Measurements from ENCODE around the gene HIP1R. TPM values are rescaled to one million over a fixed set of nuclear protein-coding genes. Genes with fewer than 3 reads are reported as not detected.
"Not testable (repeated sequence)": the region's sequence is repeated elsewhere in the genome, so short reads cannot be mapped to it uniquely, and the experiment has no call there.

Gene HIP1R
- total RNA-seq, 2 donors from 2014 or later = 61.5 to 67.4 TPM

DNA sequence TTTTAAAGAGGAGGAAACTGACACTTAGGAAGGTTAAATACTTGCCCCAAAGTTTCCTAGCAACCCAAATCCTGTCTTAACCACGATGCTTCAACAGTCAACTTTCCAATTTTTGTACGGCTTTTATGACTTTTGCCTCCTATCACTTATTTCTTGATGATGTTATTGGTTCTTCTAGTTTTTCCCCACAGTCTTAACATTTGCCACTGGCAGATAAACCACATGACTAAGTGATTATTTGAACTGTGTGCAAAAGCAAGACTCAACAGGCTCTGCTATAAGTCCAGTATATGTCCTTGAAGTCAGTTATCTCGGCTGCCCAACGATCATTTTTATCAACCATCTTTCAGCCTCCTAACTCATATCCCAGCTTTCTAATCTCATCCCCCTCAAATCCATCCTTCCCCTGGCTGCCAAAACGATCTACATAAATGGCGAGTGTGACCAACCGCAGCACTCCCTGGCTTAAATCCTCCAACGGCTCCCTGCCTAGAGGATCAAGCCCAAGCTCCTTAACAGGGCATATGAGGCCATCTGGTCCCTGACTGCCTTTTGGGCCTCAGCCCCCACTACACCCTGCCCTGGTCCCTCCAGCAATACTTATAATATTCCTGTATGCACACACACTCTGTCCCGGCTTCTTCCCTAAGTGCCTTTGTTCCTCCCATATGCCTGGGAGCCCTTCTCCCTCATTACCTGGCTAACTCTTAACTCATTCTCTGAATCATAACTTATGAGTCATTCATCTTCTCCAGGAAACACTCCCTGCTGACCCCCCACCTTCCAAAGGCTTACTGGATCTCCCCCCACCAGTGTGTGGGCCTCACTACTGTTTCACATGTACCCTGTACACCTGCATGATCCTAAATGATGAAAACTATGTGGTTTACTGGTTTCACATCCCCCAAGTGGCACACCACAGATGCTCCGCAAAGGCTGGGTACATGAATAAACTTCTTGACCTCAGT is 51.9 kb downstream of the HIP1R start:
- H3K4me1 Mint-ChIP-seq = peaks cover 53% of the 10 kb centered on the region
- DNase-seq (no peak), ATAC-seq (no peak)
- no peaks in the 10 kb centered on the region for H3K27me3 Mint-ChIP-seq
- H3K9me3 ChIP-seq (ENCODE audit: control insufficient read depth, low read length, poor library complexity, severe bottlenecking) = no peaks in the 10 kb centered on the region
- H3K27ac Mint-ChIP-seq = peak overlapping the region; percentile 98
- peak overlapping the region; percentile 87 for H3K4me3 Mint-ChIP-seq
- no peaks in the 10 kb centered on the region for H3K36me3 Mint-ChIP-seq (ENCODE audit: low read depth)

DNA sequence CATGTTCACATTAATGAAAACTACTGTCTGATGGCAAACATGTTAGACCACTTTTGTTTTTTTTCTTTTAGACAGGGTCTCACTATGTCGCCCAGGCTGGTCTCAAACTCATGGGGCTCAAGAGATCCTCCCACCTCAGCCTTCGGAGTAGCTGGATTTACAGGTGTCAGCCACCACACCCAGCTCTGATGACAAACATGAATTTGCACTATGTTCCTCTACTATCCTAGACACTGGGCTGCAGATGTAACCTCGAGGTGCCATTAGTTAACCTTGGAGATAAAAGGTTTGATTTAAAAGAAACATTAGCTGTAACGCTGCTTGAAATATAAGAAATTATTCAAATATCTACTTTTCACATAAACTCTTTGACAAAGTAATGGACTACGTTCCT is 52.6 kb downstream of the HIP1R start:
- DNase-seq (no peak), ATAC-seq (peak; percentile 1)
- no peaks in the 10 kb centered on the region for H3K9me3 ChIP-seq (ENCODE audit: control insufficient read depth, low read length, poor library complexity, severe bottlenecking)
- no peaks in the 10 kb centered on the region for H3K27me3 Mint-ChIP-seq
- H3K27ac Mint-ChIP-seq = peak overlapping the region; percentile 98
- no peaks in the 10 kb centered on the region for H3K36me3 Mint-ChIP-seq (ENCODE audit: low read depth)
- H3K4me1 Mint-ChIP-seq = peaks cover 54% of the 10 kb centered on the region
- H3K4me3 Mint-ChIP-seq = peak overlapping the region; percentile 87

DNA sequence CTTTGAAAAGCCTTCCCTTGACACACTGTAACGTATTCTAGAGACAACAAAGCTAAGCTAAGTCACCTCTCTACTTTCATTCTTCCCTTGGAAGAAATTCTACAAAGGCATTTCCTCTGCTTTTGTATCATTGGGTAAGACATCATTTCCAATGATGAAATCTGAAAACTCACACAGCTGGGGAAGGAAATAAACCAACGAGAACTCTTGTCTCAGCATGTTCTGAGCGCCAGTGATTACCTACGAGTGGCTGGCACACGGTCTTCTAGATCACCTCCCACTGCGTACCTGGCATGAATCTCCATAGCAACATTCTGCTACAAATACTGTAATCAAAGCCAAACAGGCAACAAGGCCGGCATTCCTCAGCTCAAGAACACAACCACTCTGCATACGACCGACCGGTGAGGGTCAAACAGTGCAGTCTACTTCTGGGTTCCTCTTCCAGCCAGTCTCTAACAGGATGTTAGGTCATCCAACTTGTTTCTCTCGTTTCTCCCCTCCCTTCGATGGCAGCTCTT is 53.0 kb downstream of the HIP1R start:
- Mint-ChIP-seq H3K4me3 (peak overlapping the region; percentile 87), H3K27ac (peak overlapping the region; percentile 98), H3K36me3 (ENCODE audit: low read depth) (no peaks in the 10 kb centered on the region), H3K4me1 (peaks cover 51% of the 10 kb centered on the region), H3K27me3 (no peaks in the 10 kb centered on the region)
- peak in 2 of 3 donors; percentile 59 for DNase-seq
- ATAC-seq = peak; percentile 93
- no peaks in the 10 kb centered on the region for H3K9me3 ChIP-seq (ENCODE audit: control insufficient read depth, low read length, poor library complexity, severe bottlenecking)

DNA sequence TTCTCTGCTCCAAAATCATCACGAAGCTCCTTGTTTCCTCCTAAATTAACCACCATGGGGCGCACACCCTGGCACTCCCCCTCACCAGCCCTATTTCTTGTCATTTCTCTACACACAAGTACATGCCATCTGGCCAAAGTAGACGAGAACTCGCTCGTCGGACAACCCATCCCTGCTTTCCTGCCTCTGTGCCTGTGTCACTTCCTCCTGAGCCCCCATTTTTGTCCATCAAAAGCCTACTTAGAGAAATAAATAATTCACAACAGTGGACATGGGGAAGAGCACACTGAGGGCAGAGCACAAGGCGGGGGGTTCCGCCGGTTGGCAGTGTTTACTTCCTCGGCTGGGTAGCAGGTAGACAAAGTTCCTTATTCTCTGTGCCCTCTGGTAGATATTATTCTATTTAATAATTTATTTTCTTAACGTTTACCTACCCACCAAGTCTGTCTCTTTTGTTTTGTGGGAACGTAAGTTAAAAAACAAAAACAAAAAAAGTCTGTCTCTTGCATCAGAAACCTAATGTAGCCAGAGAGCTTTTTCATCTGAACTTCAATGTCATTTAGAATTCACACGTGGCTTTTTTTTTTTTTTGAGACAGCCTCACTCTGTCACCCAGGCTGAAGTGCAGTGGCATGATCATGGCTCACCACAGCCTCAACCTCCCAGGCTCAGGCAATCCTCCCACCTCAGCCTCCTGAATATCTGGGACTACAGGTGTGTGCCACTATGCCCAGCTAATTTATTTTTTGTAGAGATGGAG is 54.7 kb downstream of the HIP1R start:
- peak overlapping the region; percentile 98 for H3K27ac Mint-ChIP-seq
- no peaks in the 10 kb centered on the region for H3K27me3 Mint-ChIP-seq
- no peaks in the 10 kb centered on the region for H3K9me3 ChIP-seq (ENCODE audit: control insufficient read depth, low read length, poor library complexity, severe bottlenecking)
- DNase-seq = no peak
- H3K4me1 Mint-ChIP-seq = peaks cover 54% of the 10 kb centered on the region
- H3K36me3 Mint-ChIP-seq (ENCODE audit: low read depth) = no peaks in the 10 kb centered on the region
- H3K4me3 Mint-ChIP-seq = peak overlapping the region; percentile 87
- no peak for ATAC-seq

DNA sequence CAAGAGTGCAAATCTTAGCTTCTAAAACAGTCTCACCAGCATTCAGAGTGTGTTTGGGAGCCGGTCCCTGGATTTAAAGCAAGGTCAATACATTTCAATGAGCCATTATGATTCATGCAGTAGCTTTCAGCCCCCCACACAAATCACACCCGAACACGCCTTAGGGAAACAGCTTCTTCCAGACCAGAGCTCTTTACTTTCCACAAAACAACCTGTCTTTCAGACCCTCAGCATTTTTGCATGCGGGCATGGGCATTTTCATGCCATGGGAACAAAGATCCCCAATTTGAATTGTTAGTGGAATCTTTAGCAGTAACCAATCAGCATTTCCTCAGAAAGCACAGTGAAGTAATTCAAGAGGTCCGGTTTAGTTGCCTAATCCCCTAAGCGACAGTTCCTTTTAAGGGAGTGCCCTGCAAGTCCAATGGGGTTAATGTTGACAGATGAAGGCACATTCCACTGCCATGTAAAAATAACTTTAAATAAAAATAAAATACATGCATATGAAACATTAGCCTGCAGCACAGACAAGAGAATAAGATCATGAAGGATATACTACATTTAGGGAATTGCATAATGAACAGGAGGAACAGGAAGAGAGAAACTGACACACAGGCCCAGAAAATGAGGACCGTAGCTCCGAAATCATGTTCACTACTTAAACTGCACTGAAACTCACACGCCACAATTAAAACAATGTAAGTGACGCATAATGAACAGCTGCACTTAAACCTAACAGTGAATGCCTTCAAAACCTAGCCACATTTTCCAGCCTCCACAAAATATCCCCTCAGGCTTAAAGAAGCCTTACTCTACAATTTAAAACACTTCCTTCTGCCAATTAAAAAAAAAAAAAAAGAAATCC is 56.6 kb downstream of the HIP1R start:
- DNase-seq (no peak), ATAC-seq (no peak)
- H3K27ac Mint-ChIP-seq = peak overlapping the region; percentile 97
- no peaks in the 10 kb centered on the region for H3K27me3 Mint-ChIP-seq
- no peak overlapping the region for H3K4me3 Mint-ChIP-seq
- H3K36me3 Mint-ChIP-seq (ENCODE audit: low read depth) = peaks cover 3% of the 10 kb centered on the region
- peaks cover 69% of the 10 kb centered on the region for H3K4me1 Mint-ChIP-seq
- H3K9me3 ChIP-seq (ENCODE audit: control insufficient read depth, low read length, poor library complexity, severe bottlenecking) = no peaks in the 10 kb centered on the region

DNA sequence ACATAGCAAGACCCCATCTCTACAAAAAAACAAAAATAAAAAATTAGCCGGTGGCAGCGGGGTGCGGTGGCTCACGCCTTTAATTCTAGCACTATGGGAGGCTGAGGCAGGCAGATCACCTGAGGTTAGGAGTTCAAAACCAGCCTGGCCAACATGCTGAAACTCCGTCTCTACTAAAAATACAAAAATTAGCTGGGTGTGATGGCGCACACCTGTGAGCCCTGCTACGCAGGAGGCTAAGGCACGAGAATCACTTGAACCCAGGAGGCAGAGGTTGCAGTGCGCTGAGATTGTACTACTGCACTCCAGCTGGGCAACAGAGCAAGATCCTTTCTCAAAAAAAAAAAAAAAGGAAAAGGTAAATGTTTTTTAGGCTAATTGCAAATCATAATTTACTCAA is 57.5 kb downstream of the HIP1R start:
- H3K27me3 Mint-ChIP-seq; DNase-seq; H3K4me3 Mint-ChIP-seq; H3K9me3 ChIP-seq (ENCODE audit: control insufficient read depth, low read length, poor library complexity, severe bottlenecking); ATAC-seq; H3K36me3 Mint-ChIP-seq (ENCODE audit: low read depth): not testable (repeated sequence)
- peaks cover 60% of the 10 kb centered on the region for H3K4me1 Mint-ChIP-seq
- H3K27ac Mint-ChIP-seq = peak overlapping the region; percentile 97

DNA sequence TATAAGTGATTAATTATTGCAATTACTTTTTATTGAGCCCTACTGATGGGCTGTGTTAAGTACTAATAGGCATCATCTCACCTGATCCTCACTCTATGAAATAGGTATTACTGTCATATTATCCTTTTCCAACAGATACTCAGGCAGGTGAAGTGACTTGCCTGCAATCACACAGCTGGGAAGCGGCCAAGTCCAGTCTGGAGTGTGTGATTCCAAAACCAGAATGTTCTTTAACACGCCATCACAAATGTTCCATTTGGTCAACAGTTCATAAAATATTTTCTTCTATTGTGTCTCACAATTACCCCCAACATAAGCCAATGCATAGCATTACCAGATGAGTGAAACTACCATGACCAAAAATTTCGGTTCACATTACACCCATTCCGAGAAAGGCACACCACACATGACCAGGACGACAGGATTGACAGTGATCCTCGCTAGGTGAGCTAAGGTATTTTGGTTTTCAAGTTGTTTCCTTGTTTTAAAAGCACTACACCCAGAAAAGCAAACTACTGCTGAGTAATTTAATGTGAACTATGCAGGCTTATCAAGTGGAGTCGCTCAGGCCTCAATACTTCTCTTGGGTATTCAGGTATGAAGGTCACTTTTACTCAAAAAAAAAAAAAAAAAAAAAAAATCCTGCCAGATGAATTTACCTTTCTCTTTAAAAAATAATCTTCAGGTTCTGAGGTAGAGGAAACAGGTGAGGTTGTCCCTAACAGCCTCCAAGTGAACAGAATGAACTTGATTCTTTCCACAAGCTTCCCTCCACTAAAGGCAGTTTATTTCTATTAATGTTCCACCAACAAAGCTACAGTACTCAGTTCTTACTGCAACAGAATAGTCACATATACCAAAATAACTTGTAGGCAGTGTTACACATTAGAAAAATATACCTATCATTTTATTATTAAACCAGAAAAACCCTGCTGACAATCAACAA is 58.2 kb downstream of the HIP1R start:
- Mint-ChIP-seq H3K27me3 (no peaks in the 10 kb centered on the region), H3K36me3 (ENCODE audit: low read depth) (peaks cover 3% of the 10 kb centered on the region), H3K4me3 (peak overlapping the region; percentile 9)

DNA sequence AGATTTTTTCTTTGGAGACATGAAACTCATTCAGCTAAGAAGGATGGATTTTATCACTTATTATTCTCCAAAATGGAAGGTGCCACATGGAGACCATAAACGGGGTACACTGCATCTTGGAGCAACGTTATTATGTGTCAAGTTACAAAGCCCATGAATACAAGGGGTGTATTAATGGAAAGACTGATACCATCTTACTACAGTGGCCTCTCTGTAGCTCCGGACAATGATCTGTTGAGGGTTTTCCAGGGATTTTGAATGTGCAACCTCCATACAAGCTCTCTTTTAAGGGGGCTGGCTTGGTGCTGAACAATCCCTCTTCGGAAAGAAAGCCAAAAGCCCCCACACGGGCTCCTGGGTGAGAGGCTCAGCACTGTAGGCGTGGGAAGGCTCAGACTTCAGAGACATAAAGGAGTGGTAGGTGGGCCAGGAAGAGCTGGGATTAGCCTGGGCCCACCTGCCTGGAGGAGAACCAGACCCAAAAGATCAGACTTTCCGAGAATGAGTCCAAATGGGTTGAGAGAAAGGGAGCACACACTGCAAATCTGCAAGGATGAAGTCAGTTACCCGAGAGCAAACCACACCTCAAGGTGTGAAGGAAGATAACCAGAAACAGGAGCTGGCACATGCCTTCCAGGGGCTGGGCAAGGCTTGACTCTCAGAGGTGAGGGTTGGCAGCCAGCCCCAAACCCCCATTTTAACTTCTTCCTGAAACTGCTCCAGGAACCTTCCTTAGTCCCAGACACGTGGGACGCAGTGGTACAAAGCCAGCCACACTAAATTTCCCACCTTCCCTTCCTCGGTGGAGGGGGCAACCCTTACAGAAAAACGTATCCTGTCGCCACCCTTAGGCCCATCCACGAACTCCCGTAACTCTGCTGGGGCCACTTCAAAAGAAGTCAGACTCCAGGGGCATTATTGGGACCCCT is 59.2 kb downstream of the HIP1R start:
- H3K36me3 Mint-ChIP-seq (ENCODE audit: low read depth) = peaks cover 3% of the 10 kb centered on the region
- no peaks in the 10 kb centered on the region for H3K9me3 ChIP-seq (ENCODE audit: control insufficient read depth, low read length, poor library complexity, severe bottlenecking)
- H3K27ac Mint-ChIP-seq = peak overlapping the region; percentile 97
- H3K4me3 Mint-ChIP-seq = peak overlapping the region; percentile 96
- H3K4me1 Mint-ChIP-seq = peaks cover 61% of the 10 kb centered on the region
- DNase-seq = no peak
- no peaks in the 10 kb centered on the region for H3K27me3 Mint-ChIP-seq
- no peak for ATAC-seq

More for the DNA sequence above, 58.2 kb downstream of the HIP1R start:
- DNase-seq (no peak), ATAC-seq (no peak)
- Mint-ChIP-seq H3K4me1 (peaks cover 59% of the 10 kb centered on the region), H3K27ac (peak overlapping the region; percentile 97)
- H3K9me3 ChIP-seq (ENCODE audit: control insufficient read depth, low read length, poor library complexity, severe bottlenecking) = no peaks in the 10 kb centered on the region

DNA sequence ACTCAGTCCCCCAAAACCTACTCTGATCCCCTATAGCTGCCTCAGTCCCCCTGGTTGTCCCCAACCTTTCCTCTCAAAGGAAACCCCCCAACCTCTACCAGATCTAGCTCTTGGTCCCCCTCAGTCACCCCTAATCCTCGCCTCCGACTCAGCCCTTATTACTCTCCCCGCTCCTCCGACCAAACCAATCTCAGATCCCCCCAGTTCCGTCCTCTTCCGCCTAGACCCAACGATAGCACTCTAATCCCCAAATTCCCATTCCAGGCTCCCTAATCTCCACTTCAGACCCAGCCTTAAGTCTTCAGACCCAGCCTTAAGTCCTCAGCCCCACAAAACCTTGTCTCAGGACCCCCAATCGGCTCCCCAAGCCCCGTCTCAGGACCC is 60.1 kb downstream of the HIP1R start:
- peaks cover 61% of the 10 kb centered on the region for H3K4me1 Mint-ChIP-seq
- no peaks in the 10 kb centered on the region for H3K27me3 Mint-ChIP-seq
- no peaks in the 10 kb centered on the region for H3K9me3 ChIP-seq (ENCODE audit: control insufficient read depth, low read length, poor library complexity, severe bottlenecking)
- H3K27ac Mint-ChIP-seq = peak overlapping the region; percentile 97
- H3K4me3 Mint-ChIP-seq = peak overlapping the region; percentile 96
- peaks cover 3% of the 10 kb centered on the region for H3K36me3 Mint-ChIP-seq (ENCODE audit: low read depth)
- DNase-seq = no peak
- ATAC-seq = no peak

DNA sequence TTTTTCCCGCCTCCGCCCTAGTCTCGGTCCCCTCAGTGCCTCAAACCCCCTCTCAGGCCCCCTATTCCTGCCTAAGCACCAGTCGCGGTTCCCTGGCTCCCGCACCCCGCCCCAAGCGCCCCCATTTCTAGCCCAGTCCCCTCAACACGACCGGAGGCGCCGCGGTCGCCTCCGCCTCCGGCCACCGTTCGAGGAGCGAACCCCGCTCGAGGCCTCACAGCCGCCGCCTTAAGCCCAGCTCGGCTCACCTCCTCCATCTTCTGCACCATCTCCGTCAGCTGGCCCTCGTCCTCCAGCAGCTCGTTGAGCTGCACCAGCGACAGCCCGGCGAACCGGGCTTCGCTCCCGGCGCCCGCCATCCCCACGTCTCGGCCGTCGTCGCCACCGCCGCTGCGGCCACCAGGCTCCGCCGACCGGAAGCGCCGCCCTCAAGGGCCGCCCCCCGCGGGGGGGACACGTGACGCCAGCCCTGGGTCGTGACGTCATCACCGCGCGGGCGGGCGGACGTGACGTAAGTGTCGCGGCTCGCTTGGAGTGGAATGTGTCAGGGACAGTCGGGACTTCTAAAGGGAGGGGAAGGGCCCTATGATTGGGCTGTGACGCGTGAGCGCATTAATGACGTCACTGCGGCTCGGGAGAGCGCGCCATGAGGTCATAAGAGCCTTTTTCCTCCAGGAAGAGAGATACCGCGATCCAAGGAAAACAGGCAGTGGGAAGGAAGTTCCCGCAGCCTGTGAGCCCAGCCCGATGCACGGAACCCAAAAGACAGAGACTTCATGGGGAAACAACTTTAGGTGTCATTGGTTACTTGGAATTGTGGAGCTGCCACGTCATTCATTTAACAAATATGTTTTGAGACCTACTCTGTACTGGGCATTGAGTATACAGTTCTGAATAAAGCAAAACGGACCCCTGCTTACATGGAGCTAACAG is 60.7 kb downstream of the HIP1R start, which contains the start of gene VPS37B:
Gene VPS37B (minus strand): TSS at position 421 of the 933 bp plus-strand sequence. CDS start 62 bp downstream, at position 359.
- H3K4me1 Mint-ChIP-seq = peaks cover 56% of the 10 kb centered on the region
- peak; percentile 80 to 91 (median 80) for DNase-seq
- peak within 1 kb of the TSS; percentile 97 for H3K27ac Mint-ChIP-seq
- ATAC-seq = peak; percentile 74
- H3K4me3 Mint-ChIP-seq = peak within 1 kb of the TSS; percentile 96
- H3K27me3 Mint-ChIP-seq = no peaks in the 10 kb centered on the region
- peaks cover 3% of the 10 kb centered on the region for H3K36me3 Mint-ChIP-seq (ENCODE audit: low read depth)
- H3K9me3 ChIP-seq (ENCODE audit: control insufficient read depth, low read length, poor library complexity, severe bottlenecking) = no peaks in the 10 kb centered on the region
